ENCODE data around the gene SUSD5.

DNA sequence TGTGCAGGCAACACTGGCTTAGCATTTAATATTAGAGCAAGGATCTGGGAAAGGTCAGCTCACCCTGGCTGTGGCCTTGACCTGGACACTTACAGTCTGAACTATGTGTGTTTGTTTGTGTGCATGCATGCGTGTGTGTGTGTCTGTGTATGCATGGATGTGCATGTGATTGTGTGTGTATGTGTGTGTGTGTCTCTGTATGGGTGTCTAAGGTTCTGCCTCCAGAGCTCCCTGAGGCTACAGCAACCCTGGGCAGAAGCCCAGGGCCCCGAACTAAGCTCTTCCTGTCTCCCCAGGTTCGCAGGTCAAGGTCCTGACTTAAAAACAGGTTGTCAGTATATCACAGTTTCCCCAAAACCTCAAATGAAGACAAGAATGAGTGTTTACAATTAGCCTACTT lies 51.3 kb downstream of the SUSD5 start:
- no peak for TF ChIP-seq POLR2A (IDR thresholded peaks at IDR 0.05)
- TF ChIP-seq, protein P1, sequence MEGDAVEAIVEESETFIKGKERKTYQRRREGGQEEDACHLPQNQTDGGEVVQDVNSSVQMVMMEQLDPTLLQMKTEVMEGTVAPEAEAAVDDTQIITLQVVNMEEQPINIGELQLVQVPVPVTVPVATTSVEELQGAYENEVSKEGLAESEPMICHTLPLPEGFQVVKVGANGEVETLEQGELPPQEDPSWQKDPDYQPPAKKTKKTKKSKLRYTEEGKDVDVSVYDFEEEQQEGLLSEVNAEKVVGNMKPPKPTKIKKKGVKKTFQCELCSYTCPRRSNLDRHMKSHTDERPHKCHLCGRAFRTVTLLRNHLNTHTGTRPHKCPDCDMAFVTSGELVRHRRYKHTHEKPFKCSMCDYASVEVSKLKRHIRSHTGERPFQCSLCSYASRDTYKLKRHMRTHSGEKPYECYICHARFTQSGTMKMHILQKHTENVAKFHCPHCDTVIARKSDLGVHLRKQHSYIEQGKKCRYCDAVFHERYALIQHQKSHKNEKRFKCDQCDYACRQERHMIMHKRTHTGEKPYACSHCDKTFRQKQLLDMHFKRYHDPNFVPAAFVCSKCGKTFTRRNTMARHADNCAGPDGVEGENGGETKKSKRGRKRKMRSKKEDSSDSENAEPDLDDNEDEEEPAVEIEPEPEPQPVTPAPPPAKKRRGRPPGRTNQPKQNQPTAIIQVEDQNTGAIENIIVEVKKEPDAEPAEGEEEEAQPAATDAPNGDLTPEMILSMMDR (IDR thresholded peaks at IDR 0.05), result no peak

Measured in adrenal gland (tissue), 5 donors.